Urinary bladder (tissue), 4 donors: ENCODE measurements around the gene DUS3L. TPM values are rescaled to one million over a fixed set of nuclear protein-coding genes. Genes with fewer than 3 reads are reported as not detected.
A peak's percentile ranks its signal among the peaks of the same experiment; 100 is the strongest.

Experiments
- DNase-seq: peaks from one replicate; pipeline ENCODE4 v3.0.0-alpha.2; 2015; ENCODE audit errors: extremely low spot score
- H3K27ac ChIP-seq: one replicate; pipeline ENCODE4 v1.5.1; 2013; ENCODE audit warnings: low read depth, mild to moderate bottlenecking, moderate library complexity
- H3K36me3 ChIP-seq: one replicate; pipeline ENCODE4 v1.6.1; 2013; ENCODE audit warnings: mild to moderate bottlenecking, moderate library complexity; ENCODE audit not compliant: insufficient read depth
- H3K4me1 ChIP-seq: one replicate; pipeline ENCODE4 v1.6.1; 2013; ENCODE audit warnings: mild to moderate bottlenecking, moderate library complexity; ENCODE audit not compliant: insufficient read depth
- H3K4me3 ChIP-seq: one replicate; pipeline ENCODE4 v1.5.1; 2013; ENCODE audit warnings: low read depth, low read length
- WGBS: extraction: QIAGEN DNeasy Blood & Tissue Kit; methylation state at CpG from one replicate; pipeline ENCODE4 v1.1.7; 2013; 5-methylcytosine and 5-hydroxymethylcytosine counted together
- polyA plus RNA-seq: library from polyadenylated mRNA; stranded (reverse); fragments of 200-250 nt; gene quantifications from one replicate; pipeline ENCODE4 v1.2.3, GENCODE V29; 2013
- total RNA-seq: library from RNA; depleted of rRNA; stranded (reverse); fragments of >200 nt; gene quantifications from one replicate; pipeline ENCODE4 v1.2.3, GENCODE V29; 2014
- donor health status: healthy with polysubstance abuse.
- donor health status: healthy.

DUS3L gene
- total and polyA plus RNA-seq, 2 donors: 9.6 to 32.8 TPM

- no peak overlapping the region for H3K27ac ChIP-seq
- 78% methylated on average over 10 of the region's 10 CpGs for WGBS
- no peaks in the 10 kb centered on the region for H3K36me3 ChIP-seq
- no peaks in the 10 kb centered on the region for H3K4me1 ChIP-seq
- no peak for DNase-seq
- H3K4me3 ChIP-seq: no peak overlapping the region
Observed at GRCh38 chr19:5809469-5809868, 18.5 kb upstream of the DUS3L start.

- Histone ChIP-seq H3K36me3 (no peaks in the 10 kb centered on the region), H3K27ac (no peak overlapping the region), H3K4me1 (no peaks in the 10 kb centered on the region), H3K4me3 (no peak overlapping the region)
- 91% methylated on average over 9 of the region's 9 CpGs for WGBS
- no peak for DNase-seq
Observed at GRCh38 chr19:5809053-5809452, 18.1 kb upstream of the DUS3L start.

GRCh38 chr19:5808120-5808816 lies 17.3 kb upstream of the DUS3L start:
- Histone ChIP-seq H3K36me3 (no peaks in the 10 kb centered on the region), H3K4me3 (no peak overlapping the region), H3K4me1 (no peaks in the 10 kb centered on the region), H3K27ac (no peak overlapping the region)
- 87% methylated on average over 21 of the region's 21 CpGs for WGBS
- no peak for DNase-seq

- Histone ChIP-seq H3K36me3 (no peaks in the 10 kb centered on the region), H3K4me1 (no peaks in the 10 kb centered on the region), H3K27ac (no peak overlapping the region), H3K4me3 (no peak overlapping the region)
- WGBS: 90% methylated on average over 5 of the region's 5 CpGs
- no peak for DNase-seq
Observed at GRCh38 chr19:5806905-5807304, 15.9 kb upstream of the DUS3L start.

- H3K27ac ChIP-seq: no peak overlapping the region
- no peaks in the 10 kb centered on the region for H3K4me1 ChIP-seq
- no peaks in the 10 kb centered on the region for H3K36me3 ChIP-seq
- 30% methylated on average over 6 of the region's 6 CpGs for WGBS
- no peak for DNase-seq
- no peak overlapping the region for H3K4me3 ChIP-seq
Observed at GRCh38 chr19:5806133-5806489, 15.1 kb upstream of the DUS3L start.

- peak overlapping the region; percentile 38 for H3K4me3 ChIP-seq
- no peaks in the 10 kb centered on the region for H3K36me3 ChIP-seq
- 2% methylated on average over 46 of the region's 46 CpGs for WGBS
- no peaks in the 10 kb centered on the region for H3K4me1 ChIP-seq
- no peak overlapping the region for H3K27ac ChIP-seq
- DNase-seq: no peak
Observed at GRCh38 chr19:5805462-5806132, 14.6 kb upstream of the DUS3L start.

- 2% methylated on average over 105 of the region's 107 CpGs for WGBS
- H3K4me1 ChIP-seq: no peaks in the 10 kb centered on the region
- H3K36me3 ChIP-seq: no peaks in the 10 kb centered on the region
- H3K27ac ChIP-seq: no peak within 1 kb of the TSS
- H3K4me3 ChIP-seq: peak within 1 kb of the TSS; percentile 38
- no peak for DNase-seq
Observed at GRCh38 chr19:5804516-5805461, 13.8 kb upstream of the DUS3L start, which contains the start of gene NRTN. Gene NRTN, plus strand, starts transcription at chr19:5805067. Its CDS starts 19,099 bp downstream, at chr19:5824166.

GRCh38 chr19:5803752-5804515 lies 13.0 kb upstream of the DUS3L start:
- no peak overlapping the region for H3K27ac ChIP-seq
- peak overlapping the region; percentile 16 for H3K4me3 ChIP-seq
- no peaks in the 10 kb centered on the region for H3K36me3 ChIP-seq
- DNase-seq: no peak
- H3K4me1 ChIP-seq: no peaks in the 10 kb centered on the region
- WGBS: under 1% methylated on average over 54 of the region's 54 CpGs

GRCh38 chr19:5803441-5803751 lies 12.4 kb upstream of the DUS3L start:
- no peaks in the 10 kb centered on the region for H3K4me1 ChIP-seq
- WGBS: 7% methylated on average over 8 of the region's 8 CpGs
- H3K27ac ChIP-seq: no peak overlapping the region
- H3K4me3 ChIP-seq: peak overlapping the region; percentile 16
- DNase-seq: no peak
- H3K36me3 ChIP-seq: no peaks in the 10 kb centered on the region

GRCh38 chr19:5801796-5802619 lies 11.0 kb upstream of the DUS3L start:
- H3K27ac ChIP-seq: no peak overlapping the region
- H3K36me3 ChIP-seq: no peaks in the 10 kb centered on the region
- peak; percentile 42 for DNase-seq
- H3K4me3 ChIP-seq: no peak overlapping the region
- WGBS: 16% methylated on average over 33 of the region's 33 CpGs
- no peaks in the 10 kb centered on the region for H3K4me1 ChIP-seq

GRCh38 chr19:5800361-5801270 lies 9.7 kb upstream of the DUS3L start:
- H3K36me3 ChIP-seq: no peaks in the 10 kb centered on the region
- no peak for DNase-seq
- no peak overlapping the region for H3K27ac ChIP-seq
- no peaks in the 10 kb centered on the region for H3K4me1 ChIP-seq
- 77% methylated on average over 17 of the region's 17 CpGs for WGBS
- H3K4me3 ChIP-seq: no peak overlapping the region
